Activated T-cell treated with anti-CD3 and anti-CD28 coated beads for 4 hours (primary cell): ENCODE data around the gene THSD7A.

ENCODE experiments used
- DNase-seq: peaks from one replicate; pipeline ENCODE4 v3.0.0-alpha.2; 2020

THSD7A gene

GRCh38 chr7:11699666-11700065 lies 132.3 kb downstream of the THSD7A start:
- no peak for DNase-seq

- no peak for DNase-seq
These were observed 133.6 kb downstream of the THSD7A start for GRCh38 chr7:11698384-11698871.

- no peak for DNase-seq
These were observed 141.6 kb downstream of the THSD7A start for GRCh38 chr7:11690395-11690794.

- no peak for DNase-seq
These were observed 142.9 kb downstream of the THSD7A start for GRCh38 chr7:11689096-11689495.

- DNase-seq, result no peak
These were observed 150.5 kb downstream of the THSD7A start for GRCh38 chr7:11681461-11681860.

GRCh38 chr7:11675163-11675562 lies 156.8 kb downstream of the THSD7A start:
- no peak for DNase-seq

- DNase-seq, result no peak
These were observed 163.3 kb downstream of the THSD7A start for GRCh38 chr7:11668727-11669126.

- no peak for DNase-seq
These were observed 164.2 kb downstream of the THSD7A start for GRCh38 chr7:11667810-11668185.

- DNase-seq, result no peak
These were observed 164.8 kb downstream of the THSD7A start for GRCh38 chr7:11667071-11667809.

- DNase-seq, result no peak
These were observed 166.6 kb downstream of the THSD7A start for GRCh38 chr7:11665357-11665756.

GRCh38 chr7:11655642-11656041 lies 176.4 kb downstream of the THSD7A start:
- no peak for DNase-seq

- no peak for DNase-seq
These were observed 176.8 kb downstream of the THSD7A start for GRCh38 chr7:11655163-11655562.

- no peak for DNase-seq
These were observed 181.5 kb downstream of the THSD7A start for GRCh38 chr7:11650500-11650899.

- no peak for DNase-seq
These were observed 182.0 kb downstream of the THSD7A start for GRCh38 chr7:11650030-11650429.

- DNase-seq, result no peak
These were observed 183.0 kb downstream of the THSD7A start for GRCh38 chr7:11648980-11649379.

GRCh38 chr7:11648101-11648500 lies 183.9 kb downstream of the THSD7A start:
- DNase-seq, result no peak

GRCh38 chr7:11642841-11643240 lies 189.2 kb downstream of the THSD7A start:
- DNase-seq, result no peak

GRCh38 chr7:11642276-11642675 lies 189.7 kb downstream of the THSD7A start:
- no peak for DNase-seq

GRCh38 chr7:11638011-11638774 lies 193.8 kb downstream of the THSD7A start:
- DNase-seq, result no peak

- no peak for DNase-seq
These were observed 195.7 kb downstream of the THSD7A start for GRCh38 chr7:11636274-11636673.

- DNase-seq, result no peak
These were observed 198.7 kb downstream of the THSD7A start for GRCh38 chr7:11633310-11633709.

- no peak for DNase-seq
These were observed 201.6 kb downstream of the THSD7A start for GRCh38 chr7:11630355-11630754.

GRCh38 chr7:11625669-11626068 lies 206.3 kb downstream of the THSD7A start:
- no peak for DNase-seq

- DNase-seq, result no peak
These were observed 208.8 kb downstream of the THSD7A start for GRCh38 chr7:11623093-11623678.
